WTC11 (cell line): Measurements from ENCODE around the gene MASP1. TPM values are rescaled to one million over a fixed set of nuclear protein-coding genes. Genes with fewer than 3 reads are reported as not detected.

Experiments used
- ATAC-seq: fragments of 200-7000 bp; cut with Tn5 transposase; 2 replicates; pipeline ENCODE4 v1.10.0; 2021; ENCODE audit warnings: mild to moderate bottlenecking, moderate library complexity
- CTCF ChIA-PET: fragments of 300-600 bp; sonication (Branson Sonifier 250); formaldehyde crosslinking; loops from one replicate; lab custom pipeline; 2021; ENCODE audit warnings: antibody characterized with exemption; lab: Charles Lee
- POLR2A ChIA-PET: fragments of 350-600 bp; sonication (Branson Sonifier 250); formaldehyde crosslinking; loops from one replicate; lab custom pipeline; 2021; ENCODE audit warnings: antibody characterized with exemption; lab: Charles Lee
- DNase-seq: peaks from one replicate; pipeline ENCODE4 v3.0.0; 2021; ENCODE audit warnings: low spot score
- H3K27ac Mint-ChIP-seq: 2 replicates; pipeline ENCODE4 v1.8.0; 2021; ENCODE audit warnings: mixed read lengths
- H3K27me3 Mint-ChIP-seq: 2 replicates; pipeline ENCODE4 v1.8.0; 2021; ENCODE audit warnings: low read depth, mild to moderate bottlenecking, moderate library complexity, mixed read lengths
- H3K36me3 Mint-ChIP-seq: 2 replicates; pipeline ENCODE4 v1.8.0; 2021; ENCODE audit warnings: mixed read lengths
- H3K4me1 Mint-ChIP-seq: 2 replicates; pipeline ENCODE4 v1.8.0; 2022; ENCODE audit warnings: mixed read lengths
- H3K4me3 Mint-ChIP-seq: 2 replicates; pipeline ENCODE4 v1.8.0; 2021; ENCODE audit warnings: mild to moderate bottlenecking, moderate library complexity, mixed read lengths
- H3K9me3 Mint-ChIP-seq: 2 replicates; pipeline ENCODE4 v1.8.0; 2021; ENCODE audit warnings: mixed read lengths
- AFF4 ChIP-seq: sonication (generic); formaldehyde crosslinking; IDR thresholded peaks from 2 replicates; pipeline ENCODE4 v1.8.1; 2023; ENCODE audit warnings: mild to moderate bottlenecking, missing genetic modification reagents, borderline replicate concordance
- ARID4B ChIP-seq: sonication (generic); formaldehyde crosslinking; IDR thresholded peaks from 2 replicates; pipeline ENCODE4 v1.8.0; 2023; ENCODE audit warnings: missing genetic modification reagents, mild to moderate bottlenecking, borderline replicate concordance
- E2F1 ChIP-seq: sonication (generic); formaldehyde crosslinking; IDR thresholded peaks from 2 replicates; pipeline ENCODE4 v1.8.0; 2022; ENCODE audit warnings: mild to moderate bottlenecking, missing genetic modification reagents
- JAZF1 ChIP-seq: fragments of 250-450 bp; sonication (Bioruptor Pico); IDR thresholded peaks from 2 replicates; pipeline ENCODE4 v1.9.0; 2021; ENCODE audit warnings: moderate library complexity, mild to moderate bottlenecking, inconsistent platforms
- MYBL2 ChIP-seq: sonication (generic); formaldehyde crosslinking; IDR thresholded peaks from 2 replicates; pipeline ENCODE4 v1.8.1; 2023; ENCODE audit warnings: mild to moderate bottlenecking, moderate library complexity, missing genetic modification reagents
- NFE2L1 ChIP-seq: sonication (generic); formaldehyde crosslinking; IDR thresholded peaks from 2 replicates; pipeline ENCODE4 v1.8.1; 2023; ENCODE audit warnings: missing genetic modification reagents
- NFYB ChIP-seq: sonication (generic); formaldehyde crosslinking; conservative IDR thresholded peaks from 2 replicates; pipeline ENCODE4 v1.8.0; 2022; ENCODE audit warnings: low read depth, missing genetic modification reagents
- OVOL2 ChIP-seq: fragments of 250-450 bp; sonication (Bioruptor Pico); IDR thresholded peaks from 2 replicates; pipeline ENCODE4 v1.9.0; 2021; ENCODE audit warnings: mild to moderate bottlenecking, borderline replicate concordance
- PRDM15 ChIP-seq: sonication (generic); formaldehyde crosslinking; IDR thresholded peaks from 2 replicates; pipeline ENCODE4 v1.8.0; 2022; ENCODE audit warnings: missing genetic modification reagents
- PRRX2 ChIP-seq: fragments of 250-450 bp; sonication (Bioruptor Pico); IDR thresholded peaks from 2 replicates; pipeline ENCODE4 v1.8.0; 2021; ENCODE audit warnings: mild to moderate bottlenecking
- SP1 ChIP-seq: sonication (generic); formaldehyde crosslinking; conservative IDR thresholded peaks from 2 replicates; pipeline ENCODE4 v1.8.1; 2022; ENCODE audit warnings: missing genetic modification reagents
- TEAD1 ChIP-seq: sonication (generic); formaldehyde crosslinking; IDR thresholded peaks from 2 replicates; pipeline ENCODE4 v1.8.0; 2022; ENCODE audit warnings: mild to moderate bottlenecking, missing genetic modification reagents
- USF2 ChIP-seq: sonication (generic); formaldehyde crosslinking; IDR thresholded peaks from 2 replicates; pipeline ENCODE4 v1.8.1; 2023; ENCODE audit warnings: mild to moderate bottlenecking, missing genetic modification reagents, moderate library complexity
- ZBTB43 ChIP-seq: sonication (generic); formaldehyde crosslinking; IDR thresholded peaks from 2 replicates; pipeline ENCODE4 v1.8.1; 2023; ENCODE audit warnings: mild to moderate bottlenecking, missing genetic modification reagents
- ZMAT4 ChIP-seq: fragments of 250-450 bp; sonication (Bioruptor Pico); IDR thresholded peaks from 2 replicates; pipeline ENCODE4 v1.9.0; 2021; ENCODE audit warnings: mild to moderate bottlenecking
- ZNF121 ChIP-seq: sonication (generic); formaldehyde crosslinking; IDR thresholded peaks from 2 replicates; pipeline ENCODE4 v1.8.0; 2023; ENCODE audit warnings: missing genetic modification reagents
- ZNF219 ChIP-seq: sonication (generic); formaldehyde crosslinking; IDR thresholded peaks from 2 replicates; pipeline ENCODE4 v1.8.0; 2023; ENCODE audit warnings: missing genetic modification reagents, mild to moderate bottlenecking, borderline replicate concordance
- ZNF232 ChIP-seq: sonication (generic); formaldehyde crosslinking; IDR thresholded peaks from 2 replicates; pipeline ENCODE4 v1.8.0; 2022; ENCODE audit warnings: mild to moderate bottlenecking, missing genetic modification reagents
- total RNA-seq: library from RNA; stranded (reverse); gene quantifications from 3 replicates; pipeline ENCODE4 v1.2.3, GENCODE V29; 2021

Gene MASP1
- total RNA-seq, 1 experiment from 2014 or later: 2.2 TPM

GRCh38 chr3:187186375-187186774 is 105.2 kb downstream of the MASP1 start:
- H3K27me3 Mint-ChIP-seq: no peaks in the 10 kb centered on the region
- H3K9me3 Mint-ChIP-seq: peaks cover 25% of the 10 kb centered on the region
- no peak for ATAC-seq
- H3K4me1 Mint-ChIP-seq: peaks cover 79% of the 10 kb centered on the region
- TF ChIP-seq JAZF1 (CRISPR knock-in tag): no peak
- 0 out of 2 replicates have a peak, but pooled peaks have one; percentile 7 for TF ChIP-seq ZNF232 (CRISPR knock-in tag)
- TF ChIP-seq, all 79 proteins: peak for 1
- peak overlapping the region; percentile 98 for H3K27ac Mint-ChIP-seq
- DNase-seq: no peak
- ChIA-PET CTCF (interaction anchor here (0.7 to 2.0 kb wide), 4 partner anchors 10 to 493 kb away, joined by 3 to 12 read pairs (median 4); partner anchors contain the start of gene RPL39L), POLR2A (interaction anchor here (0.7 to 0.8 kb wide), 2 partner anchors 11 to 12 kb away, joined by 3 read pairs; partner anchors contain the start of gene RTP1)
- no peak overlapping the region for H3K4me3 Mint-ChIP-seq
- H3K36me3 Mint-ChIP-seq: peaks cover 21% of the 10 kb centered on the region

GRCh38 chr3:187185759-187186158 is 105.8 kb downstream of the MASP1 start:
- H3K9me3 Mint-ChIP-seq: peaks cover 19% of the 10 kb centered on the region
- H3K4me3 Mint-ChIP-seq: peak overlapping the region; percentile 51
- peak; percentile 85 for ATAC-seq
- POLR2A ChIA-PET: interaction anchor here (0.8 kb wide), 1 partner anchor 12 kb away, joined by 3 read pairs; no protein-coding TSS in a partner anchor
- H3K36me3 Mint-ChIP-seq: peaks cover 15% of the 10 kb centered on the region
- no peaks in the 10 kb centered on the region for H3K27me3 Mint-ChIP-seq
- DNase-seq: peak; percentile 45
- CTCF ChIA-PET: interaction anchor here (0.7 to 2.0 kb wide), 3 partner anchors 21 to 787 kb away, joined by 3 to 12 read pairs (median 4); partner anchors contain the start of gene RPL39L
- H3K4me1 Mint-ChIP-seq: peaks cover 83% of the 10 kb centered on the region
- peak overlapping the region; percentile 99 for H3K27ac Mint-ChIP-seq
- TF ChIP-seq ARID4B (no peak), PRDM15 (peak; percentile 49; the same call in 1 of the 2 replicates), PRRX2 (CRISPR knock-in tag) (no peak), ZNF121 (CRISPR knock-in tag) (no peak), ZMAT4 (0 out of 2 replicates have a peak, but pooled peaks have one; percentile 54), E2F1 (CRISPR knock-in tag) (no peak), ZBTB43 (CRISPR knock-in tag) (no peak), AFF4 (CRISPR knock-in tag) (peak; percentile 81; the same call in 1 of the 2 replicates), NFYB (no peak), ZNF219 (CRISPR knock-in tag) (no peak), USF2 (0 out of 2 replicates have a peak, but pooled peaks have one; percentile 20), TEAD1 (CRISPR knock-in tag) (peak; percentile 81; the same call in 1 of the 2 replicates), OVOL2 (CRISPR knock-in tag) (no peak), NFE2L1 (CRISPR knock-in tag) (peak; percentile 61; the same call in 1 of the 2 replicates), MYBL2 (CRISPR knock-in tag) (no peak), SP1 (peak; percentile 41; the same call in 1 of the 2 replicates)
